Heart right ventricle (tissue), 16 donors: ENCODE data around the gene SOX14. TPM values are rescaled to one million over a fixed set of nuclear protein-coding genes. Genes with fewer than 3 reads are reported as not detected.

Source experiments
- ATAC-seq, 8 donors: fragments of 200-7000 bp; cut with Tn5 transposase; one replicate each; pipeline ENCODE4 v1.9.1; 2020; ENCODE audit warnings: mild to moderate bottlenecking in 8 of 8, moderate library complexity in 8 of 8, moderate number of reproducible peaks in 1 of 8
- DNase-seq, 2 donors: peaks; one replicate each; pipeline ENCODE4 v3.0.0-alpha.2; 2020
- H3K27ac ChIP-seq, 10 donors: fragments of 200-600 bp; sonication (generic) in 2 of 10; one replicate each; pipeline versions ENCODE4 v1.5.0 to v1.8.0; 2020 to 2022; ENCODE audit warnings: mild to moderate bottlenecking in 3 of 10
- H3K27me3 ChIP-seq, 7 donors: fragments of 200-600 bp; one replicate each; pipeline ENCODE4 v1.8.0; 2021 to 2022; ENCODE audit warnings: mild to moderate bottlenecking in 2 of 7
- H3K36me3 ChIP-seq, 9 donors: fragments of 200-600 bp; sonication (generic) in 1 of 9; one replicate each; pipeline versions ENCODE4 v1.5.0 to v1.8.0; 2020 to 2022; ENCODE audit warnings: mild to moderate bottlenecking in 2 of 9
- H3K4me1 ChIP-seq, 9 donors: fragments of 200-600 bp; sonication (generic) in 1 of 9; one replicate each; pipeline versions ENCODE4 v1.5.0 to v1.8.0; 2020 to 2022; ENCODE audit warnings: mild to moderate bottlenecking in 4 of 9
- H3K4me3 ChIP-seq, 10 donors: fragments of 200-600 bp; sonication (generic) in 2 of 10; one replicate each; pipeline versions ENCODE4 v1.5.0 to v1.8.0; 2020 to 2022; ENCODE audit warnings: mild to moderate bottlenecking in 7 of 10, moderate library complexity in 2 of 10
- H3K9me3 ChIP-seq, 11 donors: fragments of 200-600 bp in 10 of 11; sonication (generic) in 2 of 11; one replicate each; pipeline versions ENCODE4 v1.5.0 to v1.8.0; 2013 to 2022; ENCODE audit warnings: mild to moderate bottlenecking in 2 of 11, control low read depth in 1 of 11, moderate library complexity in 1 of 11
- CTCF ChIP-seq, 9 donors: fragments of 200-600 bp; sonication (generic) in 2 of 9; IDR thresholded peaks; one replicate each; pipeline versions ENCODE4 v1.5.0 to v1.8.0; 2021 to 2022; ENCODE audit warnings: antibody characterized with exemption in 9 of 9, mild to moderate bottlenecking in 5 of 9, moderate library complexity in 1 of 9
- WGBS, 2 donors: extraction: QIAGEN DNeasy Blood & Tissue Kit; methylation state at CpG; one replicate each; pipeline ENCODE4 v1.1.7; 2013; ENCODE audit warnings: inconsistent platforms in 1 of 2; 5-methylcytosine and 5-hydroxymethylcytosine counted together
- intact Hi-C, 10 donors: fragments of 100-400 bp; cut with DNase I; formaldehyde crosslinking; loops; one replicate each; pipeline versions ENCODE4 v1.11.1 to v1.14.2; 2022
- polyA plus RNA-seq, 2 donors: library from polyadenylated mRNA; stranded (reverse); fragments of 200-250 nt; gene quantifications; one replicate each; pipeline ENCODE4 v1.2.3, GENCODE V29; 2013
- total RNA-seq, 10 donors: library from RNA; stranded (reverse); fragmentation: NEBNext Ultra II Directional in 3 of 10; extraction: Animal tissue kit (Norgen Biotek cat#: 25700) in 3 of 10; gene quantifications; one replicate each; pipeline versions ENCODE4 v1.2.1 to v1.2.4, GENCODE V29; 2021 to 2023
- donor health status: Arrhythmogenic right ventricular cardiomyopathy.
- donor health status: ischemic (EF 13 %, LVEDD 7.1; RV severe dilation, severe dysfunction).
- donor health status: healthy with polysubstance abuse.
- donor health status: DM: no; HTN: yes; CAD: no.
- donor health status: DM: no; HTN: no; CAD: no.
- donor health status: ischemic (EF 25% LVEDD 6.9; RV normal size, moderate dysfunction).
- donor health status: ischemic (EF 25% LVEDD 5.7; RV mildly dilated, moderate dysfunction).
- donor health status: healthy.
- donor health status: DM: yes; HTN: yes; CAD: no.
- donor health status: Ischemic cardiomyopathy.
- donor health status: ischemic (EF 35%, LVEDD 5.7; RV mildly dilated, moderate dysfunction).
- donor health status: nonischemic (EF 11% LVEDD 7.7; RV severe dilation, severe dysfunction).
- donor health status: DM: yes; HTN: yes; CAD: no.
- donor health status: PGD.
- donor health status: ischemic (EF 29% LVEDD 5.4; RV normal size, mild dysfunction).
- donor health status: nonischemic (EF 23%, LVEDD 6.1; RV moderate dilation, normal function).

SOX14 gene
- total and polyA plus RNA-seq, 12 donors = not detected

GRCh38 chr3:137787529-137787928, 23.4 kb downstream of the SOX14 start:
- WGBS, 2 donors = 72 to 73% methylated on average over 6 of the region's 6 CpGs
- DNase-seq (no peak), ATAC-seq (no peak)
- no peaks in the 10 kb centered on the region for H3K4me1 ChIP-seq
- TF ChIP-seq CTCF (IDR thresholded peaks at IDR 0.05) = no peak
- H3K9me3 ChIP-seq = no peaks in the 10 kb centered on the region
- intact Hi-C loops = no loop called here
- H3K36me3 ChIP-seq = no peaks in the 10 kb centered on the region
- peaks cover 0 to 45% (median 11%) of the 10 kb centered on the region in 7 donors for H3K27me3 ChIP-seq
- H3K27ac ChIP-seq = no peak overlapping the region
- no peak overlapping the region for H3K4me3 ChIP-seq

GRCh38 chr3:137789236-137789635, 25.1 kb downstream of the SOX14 start:
- ATAC-seq = no peak
- TF ChIP-seq CTCF (IDR thresholded peaks at IDR 0.05) = no peak
- no peak overlapping the region for H3K27ac ChIP-seq

GRCh38 chr3:137792626-137793271, 28.6 kb downstream of the SOX14 start:
- peak in 6 of 9 donors; percentile 20 to 33 (median 23) for TF ChIP-seq CTCF (IDR thresholded peaks at IDR 0.05)
- ATAC-seq = no peak

More at GRCh38 chr3:137789236-137789635, 25.1 kb downstream of the SOX14 start:
- intact Hi-C loops = no loop called here
- 64% methylated on average over 5 of the region's 5 CpGs for WGBS, 2 donors
- H3K4me1 ChIP-seq = no peaks in the 10 kb centered on the region
- DNase-seq = no peak
- peaks cover 0 to 35% (median 9%) of the 10 kb centered on the region in 7 donors for H3K27me3 ChIP-seq
- no peaks in the 10 kb centered on the region for H3K9me3 ChIP-seq
- no peak overlapping the region for H3K4me3 ChIP-seq
- no peaks in the 10 kb centered on the region for H3K36me3 ChIP-seq

GRCh38 chr3:137796993-137797392, 32.9 kb downstream of the SOX14 start:
- Histone ChIP-seq H3K27ac (no peak overlapping the region), H3K4me3 (no peak overlapping the region), H3K27me3 (peaks cover 0 to 31% (median 3%) of the 10 kb centered on the region in 7 donors), H3K36me3 (no peaks in the 10 kb centered on the region), H3K4me1 (no peaks in the 10 kb centered on the region), H3K9me3 (no peaks in the 10 kb centered on the region)
- 85 to 90% methylated on average over 3 of the region's 3 CpGs for WGBS, 2 donors
- ATAC-seq = no peak
- intact Hi-C loops = no loop called here
- TF ChIP-seq CTCF (IDR thresholded peaks at IDR 0.05) = no peak
- DNase-seq = no peak

More at GRCh38 chr3:137792626-137793271, 28.6 kb downstream of the SOX14 start:
- Histone ChIP-seq H3K4me1 (no peaks in the 10 kb centered on the region), H3K27me3 (peaks cover 0 to 33% (median 4%) of the 10 kb centered on the region in 7 donors), H3K27ac (no peak overlapping the region), H3K9me3 (no peaks in the 10 kb centered on the region), H3K4me3 (no peak overlapping the region), H3K36me3 (no peaks in the 10 kb centered on the region)
- intact Hi-C loops = no loop called here
- WGBS, 2 donors = 1 to 4% methylated on average over 3 of the region's 3 CpGs
- DNase-seq = no peak
